Cerebellar cortex (tissue), 1 donor: Measurements from ENCODE around the gene LTBP4.

ENCODE experiments used
- DNase-seq: peaks from one replicate; pipeline ENCODE4 v3.0.0-alpha.2; 2015; ENCODE audit warnings: low spot score

LTBP4 gene

GRCh38 chr19:40597329-40597838 lies 3.8 kb upstream of the LTBP4 start:
- DNase-seq = no peak

GRCh38 chr19:40598121-40598917 lies 2.9 kb upstream of the LTBP4 start:
- DNase-seq = peak; percentile 89

DNA sequence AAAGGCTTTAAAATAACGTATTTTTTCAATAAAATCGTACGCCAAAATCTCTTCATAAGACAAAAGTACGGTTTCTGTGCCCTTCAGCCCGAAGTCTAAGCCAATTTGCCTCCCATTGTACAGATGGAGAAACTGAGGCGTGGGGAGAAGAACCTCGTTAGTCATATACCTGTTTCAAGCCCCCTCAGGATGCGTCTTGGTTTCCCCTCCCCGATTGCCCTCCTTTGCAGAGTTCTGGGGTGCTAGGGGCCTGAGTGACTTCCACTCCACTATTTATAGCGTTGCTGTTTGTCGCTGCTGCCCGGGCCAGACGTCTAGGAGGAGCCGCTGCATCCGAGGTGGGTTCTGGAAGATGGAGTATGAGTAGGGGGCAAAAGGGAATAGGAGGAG lies 2.3 kb upstream of the LTBP4 start:
- DNase-seq = no peak

DNA sequence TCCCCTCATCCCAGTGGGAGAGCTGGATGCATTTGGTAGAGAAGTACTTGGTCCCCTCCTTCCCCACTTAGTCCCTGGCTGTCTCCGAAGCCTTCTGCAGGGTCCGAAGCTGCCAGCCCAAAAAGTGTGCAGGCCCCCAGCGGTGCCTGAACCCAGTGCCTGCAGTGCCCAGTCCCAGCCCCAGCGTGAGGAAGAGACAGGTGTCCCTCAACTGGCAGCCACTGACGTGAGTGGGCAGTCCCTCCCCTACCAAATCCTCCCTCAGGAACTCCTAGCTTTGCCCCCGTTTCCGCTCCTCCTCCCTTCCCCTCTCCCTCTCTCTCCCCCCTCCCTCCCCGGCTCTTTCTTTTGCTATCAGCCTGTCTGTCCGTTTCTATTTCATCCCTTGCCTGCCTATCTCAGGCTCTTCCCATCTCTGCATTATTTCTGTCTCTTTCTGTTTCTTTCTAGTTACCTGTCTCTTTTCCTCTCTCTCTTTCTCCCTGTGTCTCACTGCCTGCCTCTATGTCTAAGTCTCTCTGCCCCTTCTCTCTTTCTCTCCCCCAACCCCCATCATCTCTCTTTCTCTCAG lies 1.8 kb upstream of the LTBP4 start:
- no peak for DNase-seq

DNA sequence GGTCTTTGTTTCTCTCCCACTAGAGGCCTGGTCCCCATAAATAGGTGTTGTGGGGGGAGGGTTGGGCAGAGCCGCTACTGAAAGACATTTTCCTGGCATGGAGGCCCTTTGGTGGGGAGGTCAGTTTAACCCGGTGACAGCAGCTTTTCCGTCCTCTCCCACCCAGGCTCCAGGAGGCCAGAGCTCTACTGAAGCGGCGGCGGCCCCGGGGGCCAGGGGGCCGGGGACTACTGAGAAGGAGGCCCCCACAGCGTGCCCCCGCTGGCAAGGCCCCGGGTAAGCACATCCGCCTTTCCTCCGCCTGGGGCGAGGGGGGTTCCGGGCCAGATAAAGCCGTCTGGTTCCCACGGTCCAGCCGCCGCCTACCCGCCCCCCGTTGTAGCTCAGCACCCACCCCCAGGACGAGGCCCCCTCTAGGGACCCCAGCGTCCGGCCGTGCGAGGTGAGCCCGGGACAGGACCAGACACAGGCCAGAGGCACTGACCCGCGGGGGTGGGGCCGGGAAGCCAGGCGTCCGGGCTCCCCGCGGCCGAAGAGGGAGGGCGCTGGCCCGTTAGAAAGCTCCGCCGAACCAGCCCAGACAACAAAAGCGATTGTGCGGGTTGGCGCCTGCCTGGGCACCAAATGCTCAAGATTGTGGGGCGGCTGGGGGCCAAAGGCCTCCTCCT lies 1.1 kb upstream of the LTBP4 start:
- DNase-seq = no peak

DNA sequence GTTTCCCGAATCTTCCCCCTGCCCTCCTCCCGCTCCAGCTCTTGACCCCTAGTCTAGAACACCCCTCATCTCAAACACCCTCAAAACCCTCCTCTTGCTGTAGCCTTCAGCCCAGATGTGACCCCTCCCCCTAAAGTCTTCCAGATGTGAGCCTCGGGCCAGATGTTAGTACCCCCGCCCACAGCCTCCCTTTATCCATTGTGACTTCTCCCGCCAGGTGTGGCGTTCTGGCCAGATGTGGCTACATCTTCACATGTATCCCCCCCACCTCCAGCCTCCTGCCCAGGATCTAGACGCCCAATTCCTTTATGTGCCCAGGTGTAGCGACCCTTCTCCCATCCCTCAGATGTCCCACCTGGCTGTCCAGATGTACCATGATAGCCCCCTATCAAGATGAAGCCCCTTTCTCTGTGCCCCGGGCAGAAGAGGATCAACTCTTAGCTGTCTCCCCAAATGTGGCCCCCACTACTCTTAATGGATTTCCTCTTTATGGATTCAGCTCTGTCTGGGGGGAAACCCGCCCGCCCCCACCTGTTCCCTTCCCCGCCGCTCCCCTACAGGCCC lies 517 bp upstream of the LTBP4 start:
- DNase-seq = no peak

DNA sequence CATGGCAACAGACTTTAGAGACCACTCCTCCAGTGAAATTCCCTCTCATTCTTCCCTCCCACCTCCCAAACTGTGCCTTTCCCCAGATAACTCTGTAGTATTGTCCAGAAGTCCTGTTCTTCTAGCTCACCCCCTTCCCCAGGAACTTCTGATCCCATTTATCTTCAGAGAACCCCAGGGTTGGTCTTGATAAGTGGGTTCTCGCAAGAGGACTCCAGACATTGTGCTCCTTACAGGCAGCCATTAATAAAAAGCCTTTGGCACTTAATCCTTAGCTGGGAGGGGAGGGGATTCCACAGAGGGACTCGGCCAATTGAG lies 1.9 kb downstream of the LTBP4 start:
- no peak for DNase-seq

GRCh38 chr19:40603389-40604170 lies 2.4 kb downstream of the LTBP4 start:
- peak; percentile 75 for DNase-seq

GRCh38 chr19:40604171-40604646 lies 3.0 kb downstream of the LTBP4 start:
- DNase-seq = no peak

GRCh38 chr19:40604647-40605215 lies 3.6 kb downstream of the LTBP4 start:
- no peak for DNase-seq

DNA sequence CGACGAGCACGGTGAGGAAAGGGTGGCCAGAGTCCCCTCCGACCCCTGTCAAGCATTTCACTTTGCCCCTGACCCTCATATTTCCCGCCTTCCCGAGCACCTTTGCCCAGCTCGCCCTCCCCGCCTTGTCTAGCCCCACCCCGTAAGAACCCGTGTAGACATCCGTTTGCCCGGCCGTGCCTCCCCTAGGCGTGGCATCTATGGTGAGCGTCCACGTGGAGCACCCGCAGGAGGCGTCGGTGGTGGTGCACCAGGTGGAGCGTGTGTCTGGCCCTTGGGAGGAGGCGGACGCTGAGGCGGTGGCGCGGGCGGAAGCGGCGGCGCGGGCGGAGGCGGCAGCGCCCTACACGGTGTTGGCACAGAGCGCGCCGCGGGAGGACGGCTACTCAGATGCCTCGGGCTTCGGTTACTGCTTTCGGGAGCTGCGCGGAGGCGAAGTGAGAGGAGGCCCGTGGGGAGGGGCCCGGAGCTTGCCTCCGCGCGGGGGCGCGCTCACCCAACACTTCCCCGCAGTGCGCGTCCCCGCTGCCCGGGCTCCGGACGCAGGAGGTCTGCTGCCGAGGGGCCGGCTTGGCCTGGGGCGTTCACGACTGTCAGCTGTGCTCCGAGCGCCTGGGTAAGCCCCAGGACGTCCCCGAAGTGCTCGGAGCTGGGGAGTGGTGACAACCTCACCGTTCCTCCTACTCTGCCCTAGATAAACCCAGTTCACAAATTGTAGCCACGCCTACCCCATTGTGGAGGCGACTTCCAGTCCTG lies 4.2 kb downstream of the LTBP4 start:
- DNase-seq = no peak

DNA sequence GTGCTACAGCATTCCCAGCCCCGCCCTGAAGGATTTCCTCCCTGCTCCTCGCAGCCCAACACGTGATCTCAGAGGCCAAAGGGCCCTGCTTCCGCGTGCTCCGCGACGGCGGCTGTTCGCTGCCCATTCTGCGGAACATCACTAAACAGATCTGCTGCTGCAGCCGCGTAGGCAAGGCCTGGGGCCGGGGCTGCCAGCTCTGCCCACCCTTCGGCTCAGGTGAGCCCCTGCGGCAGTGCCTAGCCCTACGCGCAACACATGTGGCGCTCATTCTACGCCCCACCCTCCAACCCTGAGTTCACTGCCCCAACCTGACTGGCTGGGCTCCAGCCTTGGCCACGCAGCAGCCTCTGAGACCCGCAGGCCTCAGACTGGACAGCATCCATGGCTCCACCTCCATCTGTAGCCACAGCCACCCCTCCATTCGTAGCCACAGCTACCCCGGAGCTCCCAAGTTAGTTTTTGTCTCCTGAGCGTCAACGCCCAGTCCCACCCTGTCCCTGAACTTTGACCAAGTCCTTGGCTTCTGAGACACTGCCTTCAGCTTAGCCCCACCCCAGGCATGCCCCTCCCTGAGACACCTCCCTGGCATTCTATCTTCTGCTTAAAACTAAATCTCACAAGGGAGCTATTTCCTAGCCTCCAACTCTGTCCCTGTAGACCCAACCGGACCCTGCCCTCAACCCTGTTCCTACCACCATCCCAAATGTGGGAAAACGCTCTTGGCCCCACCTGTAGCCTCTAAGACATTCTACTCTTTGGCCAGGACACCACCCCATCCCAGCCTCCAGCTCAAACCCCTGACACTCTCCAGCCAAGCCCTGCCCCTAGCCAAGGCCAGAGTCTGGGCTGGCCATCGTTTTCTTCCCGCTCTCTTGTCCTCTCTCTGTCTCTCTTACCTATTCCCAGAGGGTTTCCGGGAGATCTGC lies 6.4 kb downstream of the LTBP4 start:
- no peak for DNase-seq

DNA sequence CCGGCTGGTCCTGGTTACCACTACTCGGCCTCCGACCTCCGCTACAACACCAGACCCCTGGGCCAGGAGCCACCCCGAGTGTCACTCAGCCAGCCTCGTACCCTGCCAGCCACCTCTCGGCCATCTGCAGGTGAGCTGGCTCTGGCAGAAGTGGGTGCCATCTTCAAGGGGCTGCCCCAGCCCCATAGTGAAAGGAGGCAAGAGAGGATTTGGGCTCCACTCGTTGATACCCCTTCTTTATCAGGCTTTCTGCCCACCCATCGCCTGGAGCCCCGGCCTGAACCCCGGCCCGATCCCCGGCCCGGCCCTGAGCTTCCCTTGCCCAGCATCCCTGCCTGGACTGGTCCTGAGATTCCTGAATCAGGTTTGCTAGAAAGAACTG lies 7.1 kb downstream of the LTBP4 start:
- DNase-seq = no peak

DNA sequence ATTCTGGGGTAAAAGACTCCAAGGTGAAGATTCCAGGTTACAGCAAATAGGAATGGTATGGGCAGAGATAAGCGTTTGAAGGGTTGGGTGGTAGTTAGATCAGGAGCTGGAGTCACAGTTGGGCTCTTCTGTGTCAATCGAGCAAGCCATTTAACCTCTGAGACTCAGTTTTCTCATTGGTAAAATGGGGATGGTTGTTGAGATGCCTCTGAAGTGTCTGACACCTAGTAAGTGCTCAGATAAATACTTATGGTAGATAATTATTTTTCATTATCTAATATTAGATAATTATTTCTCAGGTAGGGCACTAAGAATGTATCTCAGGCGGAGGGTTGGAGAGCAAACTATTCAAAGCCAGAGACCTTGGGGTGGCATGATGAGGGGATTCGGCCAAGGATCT lies 7.8 kb downstream of the LTBP4 start:
- DNase-seq = no peak

DNA sequence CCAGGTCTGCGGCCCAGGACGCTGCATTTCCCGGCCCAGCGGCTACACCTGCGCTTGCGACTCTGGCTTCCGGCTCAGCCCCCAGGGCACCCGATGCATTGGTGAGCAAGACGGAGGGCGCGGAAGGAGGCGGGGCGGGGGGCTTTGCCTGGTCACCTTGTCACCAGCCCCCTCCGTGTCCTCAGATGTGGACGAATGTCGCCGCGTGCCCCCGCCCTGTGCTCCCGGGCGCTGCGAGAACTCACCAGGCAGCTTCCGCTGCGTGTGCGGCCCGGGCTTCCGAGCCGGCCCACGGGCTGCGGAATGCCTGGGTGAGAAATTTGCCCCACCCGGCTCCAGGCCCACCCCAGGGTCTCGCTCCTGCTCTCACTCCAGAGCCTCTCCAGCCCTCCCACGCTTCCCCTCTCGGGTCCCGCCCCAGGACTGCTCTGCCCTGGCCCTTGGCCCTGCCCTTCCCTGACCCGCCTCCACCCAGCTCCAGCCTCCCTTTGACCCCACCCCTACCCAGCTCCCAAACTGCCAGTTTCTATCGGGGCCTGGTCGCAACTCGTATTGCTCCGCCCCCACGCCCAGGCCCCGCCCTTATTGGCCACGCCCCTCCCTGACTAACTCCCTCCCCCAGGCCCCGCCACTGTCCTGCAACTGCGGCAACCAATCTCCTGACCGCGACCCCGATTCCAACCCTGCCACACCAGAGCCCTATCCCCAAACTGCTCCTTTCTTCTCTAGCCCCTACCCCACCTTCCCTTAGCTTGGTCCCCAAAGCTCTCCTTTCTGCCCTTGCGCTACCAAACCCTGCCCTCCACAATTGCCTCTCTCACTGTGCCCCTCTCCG lies 8.6 kb downstream of the LTBP4 start:
- peak; percentile 29 for DNase-seq

DNA sequence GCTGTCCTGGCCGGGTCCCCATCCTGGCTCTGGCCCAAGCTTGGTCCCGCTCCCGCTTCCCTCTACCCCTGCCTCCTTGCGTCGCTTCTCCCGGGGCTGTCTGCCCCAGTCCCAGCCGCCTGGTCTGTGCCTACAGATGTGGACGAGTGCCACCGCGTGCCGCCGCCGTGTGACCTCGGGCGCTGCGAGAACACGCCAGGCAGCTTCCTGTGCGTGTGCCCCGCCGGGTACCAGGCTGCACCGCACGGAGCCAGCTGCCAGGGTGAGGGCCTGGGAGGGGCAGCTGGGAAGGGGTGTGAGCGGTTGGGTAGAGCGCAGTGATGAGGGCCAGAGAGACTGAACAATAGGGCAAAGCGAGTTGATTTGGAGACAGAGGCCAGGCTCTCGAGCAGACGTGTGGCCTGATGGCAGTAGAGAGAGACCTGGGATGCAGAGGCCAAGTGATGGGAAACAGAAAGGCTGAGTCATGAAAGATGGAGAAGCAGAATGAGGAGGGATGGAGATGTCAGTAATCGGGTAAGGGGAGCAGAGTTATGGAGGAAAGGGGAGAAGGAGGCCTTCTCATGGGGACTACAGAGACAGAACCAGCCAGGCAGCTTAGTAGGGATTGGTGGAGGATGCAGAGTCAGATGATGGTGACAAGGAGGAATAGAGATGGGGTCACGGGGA lies 9.4 kb downstream of the LTBP4 start:
- no peak for DNase-seq

GRCh38 chr19:40611096-40611495 lies 9.9 kb downstream of the LTBP4 start:
- no peak for DNase-seq
